ENCODE measurements around the gene PAK5. TPM values are rescaled to one million over a fixed set of nuclear protein-coding genes. Genes with fewer than 3 reads are reported as not detected.

PAK5 gene
- total and polyA plus RNA-seq, 5 experiments from 2014 or later = not detected

- POLR2A ChIA-PET = no interaction called here
- Mint-ChIP-seq H3K9me3 (peaks cover 0 to 28% (median 7%) of the 10 kb centered on the region in 9 donors), H3K27me3 (peaks cover 0 to 2% (median 0%) of the 10 kb centered on the region in 5 donors), H3K4me3 (no peak overlapping the region), H3K4me1 (no peaks in the 10 kb centered on the region), H3K36me3 (no peaks in the 10 kb centered on the region), H3K27ac (no peak overlapping the region)
- DNase-seq (no peak), ATAC-seq (no peak)
These were observed 79.5 kb downstream of the PAK5 start for GRCh38 chr20:9759392-9759791.

- H3K27ac Mint-ChIP-seq = no peak overlapping the region
- H3K36me3 Mint-ChIP-seq = no peaks in the 10 kb centered on the region
- ATAC-seq = no peak
- no peak for DNase-seq
- H3K4me1 Mint-ChIP-seq = no peaks in the 10 kb centered on the region
- H3K9me3 Mint-ChIP-seq = peaks cover 0 to 28% (median 7%) of the 10 kb centered on the region in 9 donors
- H3K27me3 Mint-ChIP-seq = peaks cover 0 to 2% (median 0%) of the 10 kb centered on the region in 5 donors
- POLR2A ChIA-PET = no interaction called here
- no peak overlapping the region for H3K4me3 Mint-ChIP-seq
These were observed 80.1 kb downstream of the PAK5 start for GRCh38 chr20:9758752-9759151.

- no peaks in the 10 kb centered on the region for H3K36me3 Mint-ChIP-seq
- H3K4me3 Mint-ChIP-seq = no peak overlapping the region
- POLR2A ChIA-PET = no interaction called here
- DNase-seq (no peak), ATAC-seq (no peak)
- H3K4me1 Mint-ChIP-seq = peaks cover 0 to 1% (median 0%) of the 10 kb centered on the region in 4 donors
- H3K9me3 Mint-ChIP-seq = peaks cover 0 to 23% (median 6%) of the 10 kb centered on the region in 9 donors
- no peak overlapping the region for H3K27ac Mint-ChIP-seq
- H3K27me3 Mint-ChIP-seq = no peaks in the 10 kb centered on the region
These were observed 82.2 kb downstream of the PAK5 start for GRCh38 chr20:9756660-9757059.

- POLR2A ChIA-PET = no interaction called here
- Mint-ChIP-seq H3K36me3 (no peaks in the 10 kb centered on the region), H3K9me3 (peaks cover 0 to 13% (median 3%) of the 10 kb centered on the region in 9 donors), H3K4me1 (peaks cover 0 to 1% (median 0%) of the 10 kb centered on the region in 4 donors), H3K4me3 (no peak overlapping the region), H3K27ac (no peak overlapping the region), H3K27me3 (no peaks in the 10 kb centered on the region)
- no peak for ATAC-seq
- DNase-seq = no peak
These were observed 83.6 kb downstream of the PAK5 start for GRCh38 chr20:9755301-9755700.

GRCh38 chr20:9744551-9744950, 94.3 kb downstream of the PAK5 start:
- ATAC-seq (no peak), DNase-seq (no peak)
- Mint-ChIP-seq H3K4me1 (no peaks in the 10 kb centered on the region), H3K9me3 (peaks cover 0 to 25% (median 14%) of the 10 kb centered on the region in 9 donors), H3K4me3 (no peak overlapping the region), H3K27me3 (peaks cover 0 to 3% (median 0%) of the 10 kb centered on the region in 5 donors), H3K27ac (no peak overlapping the region), H3K36me3 (no peaks in the 10 kb centered on the region)
- POLR2A ChIA-PET = no interaction called here

GRCh38 chr20:9743871-9744270, 95.0 kb downstream of the PAK5 start:
- no peaks in the 10 kb centered on the region for H3K36me3 Mint-ChIP-seq
- no peaks in the 10 kb centered on the region for H3K4me1 Mint-ChIP-seq
- H3K4me3 Mint-ChIP-seq = no peak overlapping the region
- peaks cover 0 to 25% (median 14%) of the 10 kb centered on the region in 9 donors for H3K9me3 Mint-ChIP-seq
- peaks cover 0 to 3% (median 0%) of the 10 kb centered on the region in 5 donors for H3K27me3 Mint-ChIP-seq
- POLR2A ChIA-PET = no interaction called here
- no peak overlapping the region for H3K27ac Mint-ChIP-seq
- no peak for DNase-seq
- no peak for ATAC-seq

GRCh38 chr20:9742821-9743220, 96.1 kb downstream of the PAK5 start:
- Mint-ChIP-seq H3K4me3 (no peak overlapping the region), H3K27ac (no peak overlapping the region), H3K36me3 (no peaks in the 10 kb centered on the region), H3K27me3 (peaks cover 0 to 3% (median 0%) of the 10 kb centered on the region in 5 donors), H3K4me1 (no peaks in the 10 kb centered on the region), H3K9me3 (peaks cover 0 to 22% (median 12%) of the 10 kb centered on the region in 9 donors)
- POLR2A ChIA-PET = no interaction called here
- DNase-seq = no peak
- ATAC-seq = no peak

GRCh38 chr20:9741996-9742395, 96.9 kb downstream of the PAK5 start:
- peaks cover 0 to 26% (median 11%) of the 10 kb centered on the region in 9 donors for H3K9me3 Mint-ChIP-seq
- no peak for ATAC-seq
- H3K27ac Mint-ChIP-seq = no peak overlapping the region
- no peak overlapping the region for H3K4me3 Mint-ChIP-seq
- DNase-seq = no peak
- H3K27me3 Mint-ChIP-seq = peaks cover 0 to 3% (median 0%) of the 10 kb centered on the region in 5 donors
- no peaks in the 10 kb centered on the region for H3K4me1 Mint-ChIP-seq
- no peaks in the 10 kb centered on the region for H3K36me3 Mint-ChIP-seq
- POLR2A ChIA-PET = no interaction called here

- Mint-ChIP-seq H3K4me3 (no peak overlapping the region), H3K27me3 (peaks cover 0 to 3% (median 1%) of the 10 kb centered on the region in 5 donors), H3K36me3 (peaks cover 0 to 6% (median 0%) of the 10 kb centered on the region in 3 donors), H3K4me1 (no peaks in the 10 kb centered on the region), H3K9me3 (peaks cover 2 to 33% (median 9%) of the 10 kb centered on the region in 9 donors), H3K27ac (peak overlapping the region in 1 of 10 donors; percentile 11)
- no peak for ATAC-seq
- POLR2A ChIA-PET = no interaction called here
- DNase-seq = no peak
These were observed 98.4 kb downstream of the PAK5 start for GRCh38 chr20:9740486-9740885.

GRCh38 chr20:9739991-9740390, 98.9 kb downstream of the PAK5 start:
- Mint-ChIP-seq H3K4me1 (no peaks in the 10 kb centered on the region), H3K36me3 (peaks cover 0 to 6% (median 0%) of the 10 kb centered on the region in 3 donors), H3K4me3 (no peak overlapping the region), H3K27ac (no peak overlapping the region), H3K27me3 (peaks cover 0 to 3% (median 1%) of the 10 kb centered on the region in 5 donors), H3K9me3 (peaks cover 1 to 33% (median 14%) of the 10 kb centered on the region in 9 donors)
- DNase-seq (no peak), ATAC-seq (no peak)
- POLR2A ChIA-PET = no interaction called here

GRCh38 chr20:9736373-9736772, 102.5 kb downstream of the PAK5 start:
- no peaks in the 10 kb centered on the region for H3K4me1 Mint-ChIP-seq
- peaks cover 2 to 37% (median 15%) of the 10 kb centered on the region in 9 donors for H3K9me3 Mint-ChIP-seq
- peaks cover 0 to 4% (median 1%) of the 10 kb centered on the region in 5 donors for H3K27me3 Mint-ChIP-seq
- no peak overlapping the region for H3K27ac Mint-ChIP-seq
- DNase-seq (no peak), ATAC-seq (no peak)
- H3K4me3 Mint-ChIP-seq = no peak overlapping the region
- POLR2A ChIA-PET = no interaction called here
- H3K36me3 Mint-ChIP-seq = peaks cover 0 to 6% (median 0%) of the 10 kb centered on the region in 3 donors

- ATAC-seq = no peak
- no peak for DNase-seq
- POLR2A ChIA-PET = no interaction called here
- H3K27ac Mint-ChIP-seq = no peak overlapping the region
- no peaks in the 10 kb centered on the region for H3K36me3 Mint-ChIP-seq
- H3K27me3 Mint-ChIP-seq = no peaks in the 10 kb centered on the region
- H3K4me3 Mint-ChIP-seq = no peak overlapping the region
- H3K4me1 Mint-ChIP-seq = no peaks in the 10 kb centered on the region
- H3K9me3 Mint-ChIP-seq = peaks cover 0 to 15% (median 3%) of the 10 kb centered on the region in 9 donors
These were observed 115.2 kb downstream of the PAK5 start for GRCh38 chr20:9723501-9724202.

- POLR2A ChIA-PET = no interaction called here
- Mint-ChIP-seq H3K36me3 (no peaks in the 10 kb centered on the region), H3K27me3 (peaks cover 0 to 2% (median 0%) of the 10 kb centered on the region in 5 donors), H3K4me1 (no peaks in the 10 kb centered on the region), H3K9me3 (peaks cover 0 to 8% (median 0%) of the 10 kb centered on the region in 9 donors), H3K27ac (no peak overlapping the region), H3K4me3 (no peak overlapping the region)
- ATAC-seq (no peak), DNase-seq (no peak)
These were observed 127.0 kb downstream of the PAK5 start for GRCh38 chr20:9711872-9712271.

GRCh38 chr20:9710685-9711084, 128.2 kb downstream of the PAK5 start:
- no peaks in the 10 kb centered on the region for H3K4me1 Mint-ChIP-seq
- H3K4me3 Mint-ChIP-seq = no peak overlapping the region
- POLR2A ChIA-PET = no interaction called here
- H3K27me3 Mint-ChIP-seq = peaks cover 0 to 2% (median 0%) of the 10 kb centered on the region in 5 donors
- no peak for ATAC-seq
- H3K9me3 Mint-ChIP-seq = peaks cover 0 to 11% (median 0%) of the 10 kb centered on the region in 9 donors
- no peak for DNase-seq
- H3K36me3 Mint-ChIP-seq = no peaks in the 10 kb centered on the region
- no peak overlapping the region for H3K27ac Mint-ChIP-seq

Measured in naive thymus-derived CD8-positive, alpha-beta T cell (primary cell).